ENCODE measurements around the gene DUSP1. TPM values are rescaled to one million over a fixed set of nuclear protein-coding genes. Genes with fewer than 3 reads are reported as not detected.

DUSP1 gene
- total RNA-seq, 1 experiment from 2014 or later: 522 TPM

GRCh38 chr5:172819569-172819968, 48.6 kb upstream of the DUSP1 start:
- no peak for TF ChIP-seq EZH2 (IDR thresholded peaks at IDR 0.05; ENCODE audit: low read length, unreplicated experiment)
- TF ChIP-seq EZH2phosphoT487 (IDR thresholded peaks at IDR 0.05; ENCODE audit: borderline replicate concordance, low read length): no peak
- TF ChIP-seq, protein P1, sequence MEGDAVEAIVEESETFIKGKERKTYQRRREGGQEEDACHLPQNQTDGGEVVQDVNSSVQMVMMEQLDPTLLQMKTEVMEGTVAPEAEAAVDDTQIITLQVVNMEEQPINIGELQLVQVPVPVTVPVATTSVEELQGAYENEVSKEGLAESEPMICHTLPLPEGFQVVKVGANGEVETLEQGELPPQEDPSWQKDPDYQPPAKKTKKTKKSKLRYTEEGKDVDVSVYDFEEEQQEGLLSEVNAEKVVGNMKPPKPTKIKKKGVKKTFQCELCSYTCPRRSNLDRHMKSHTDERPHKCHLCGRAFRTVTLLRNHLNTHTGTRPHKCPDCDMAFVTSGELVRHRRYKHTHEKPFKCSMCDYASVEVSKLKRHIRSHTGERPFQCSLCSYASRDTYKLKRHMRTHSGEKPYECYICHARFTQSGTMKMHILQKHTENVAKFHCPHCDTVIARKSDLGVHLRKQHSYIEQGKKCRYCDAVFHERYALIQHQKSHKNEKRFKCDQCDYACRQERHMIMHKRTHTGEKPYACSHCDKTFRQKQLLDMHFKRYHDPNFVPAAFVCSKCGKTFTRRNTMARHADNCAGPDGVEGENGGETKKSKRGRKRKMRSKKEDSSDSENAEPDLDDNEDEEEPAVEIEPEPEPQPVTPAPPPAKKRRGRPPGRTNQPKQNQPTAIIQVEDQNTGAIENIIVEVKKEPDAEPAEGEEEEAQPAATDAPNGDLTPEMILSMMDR (conservative IDR thresholded peaks at IDR 0.05; ENCODE audit: low read depth, low read length): no peak
- H3F3A ChIP-seq (ENCODE audit: low read length, unreplicated experiment): no peaks in the 10 kb centered on the region
- no peaks in the 10 kb centered on the region for H4K20me1 ChIP-seq (ENCODE audit: low read length)
- H3K79me2 ChIP-seq (ENCODE audit: low read length): no peaks in the 10 kb centered on the region
- no peaks in the 10 kb centered on the region for H3K36me3 ChIP-seq (ENCODE audit: low read depth, low read length)
- H3K4me2 ChIP-seq (ENCODE audit: low read length): peak overlapping the region; percentile 28
- no peak overlapping the region; the same call in 1 of the 2 replicates for H2AFZ ChIP-seq (ENCODE audit: low read length)
- POLR2A ChIA-PET (ENCODE audit: unreplicated experiment): no interaction called here
- peaks cover 24% of the 10 kb centered on the region for H3K4me1 ChIP-seq (ENCODE audit: insufficient read depth, low read length)
- ATAC-seq: no peak
- peak overlapping the region; percentile 69 for H3K27ac ChIP-seq (ENCODE audit: low read length)
- no peak overlapping the region for H3K4me3 ChIP-seq (ENCODE audit: low read length)
- no peaks in the 10 kb centered on the region for H3K9me3 ChIP-seq (ENCODE audit: low read length)
- no peaks in the 10 kb centered on the region for H3K27me3 ChIP-seq (ENCODE audit: low read length)
- H3K9me2 ChIP-seq (replicated peaks; ENCODE audit: low read length): no peaks in the 10 kb centered on the region
- H3K9ac ChIP-seq (ENCODE audit: low read length): peak overlapping the region; percentile 65
- intact Hi-C loops (cut with micrococcal nuclease): no loop called here
- CTCF ChIA-PET: no interaction called here
- BruUV-seq (replicated peaks): no TSS peak
- no peak for DNase-seq

DNA sequence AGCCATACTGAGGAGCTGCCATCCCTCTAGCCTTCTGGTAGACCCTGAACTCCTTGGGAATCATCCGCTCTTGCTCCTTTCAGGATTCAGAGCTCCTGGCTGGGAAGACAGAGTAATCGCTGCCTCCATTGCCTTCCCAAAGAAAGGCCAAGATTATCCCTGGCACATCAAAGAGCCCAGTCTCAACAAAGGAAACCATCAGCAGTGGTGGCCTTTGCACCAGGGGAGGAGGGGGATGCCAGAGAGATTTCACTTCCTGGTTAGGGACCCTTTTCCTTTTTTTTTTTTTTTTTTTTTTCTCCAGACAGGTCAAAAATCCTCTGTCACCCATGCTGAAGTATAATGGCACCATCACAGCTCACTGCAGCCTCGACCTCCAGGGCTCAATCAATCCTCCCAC, 47.1 kb upstream of the DUSP1 start:
- DNase-seq (no peak), ATAC-seq (no peak)
- Histone ChIP-seq H3K36me3 (ENCODE audit: low read depth, low read length) (no peaks in the 10 kb centered on the region), H3K27me3 (ENCODE audit: low read length) (no peaks in the 10 kb centered on the region), H3K9me2 (replicated peaks; ENCODE audit: low read length) (no peaks in the 10 kb centered on the region), H3K27ac (ENCODE audit: low read length) (no peak overlapping the region), H2AFZ (ENCODE audit: low read length) (no peak overlapping the region), H3K9me3 (ENCODE audit: low read length) (no peaks in the 10 kb centered on the region), H3K79me2 (ENCODE audit: low read length) (no peaks in the 10 kb centered on the region), H3K4me2 (ENCODE audit: low read length) (no peak overlapping the region), H4K20me1 (ENCODE audit: low read length) (no peaks in the 10 kb centered on the region), H3F3A (ENCODE audit: low read length, unreplicated experiment) (no peaks in the 10 kb centered on the region), H3K9ac (ENCODE audit: low read length) (no peak overlapping the region), H3K4me3 (ENCODE audit: low read length) (no peak overlapping the region), H3K4me1 (ENCODE audit: insufficient read depth, low read length) (peaks cover 24% of the 10 kb centered on the region)
- ChIA-PET POLR2A (ENCODE audit: unreplicated experiment) (interaction anchor here (0.6 kb wide), 1 partner anchor 20 kb away, joined by 4 read pairs; no protein-coding TSS in a partner anchor), CTCF (no interaction called here)
- TF ChIP-seq, protein P1 (conservative IDR thresholded peaks at IDR 0.05; ENCODE audit: low read depth, low read length): no peak
- no peak for TF ChIP-seq EZH2phosphoT487 (IDR thresholded peaks at IDR 0.05; ENCODE audit: borderline replicate concordance, low read length)
- no peak for TF ChIP-seq EZH2 (IDR thresholded peaks at IDR 0.05; ENCODE audit: low read length, unreplicated experiment)
- BruUV-seq (replicated peaks): no TSS peak
- intact Hi-C loops (cut with micrococcal nuclease): no loop called here

GRCh38 chr5:172817664-172818063, 46.7 kb upstream of the DUSP1 start:
- Histone ChIP-seq H3K27ac (ENCODE audit: low read length) (no peak overlapping the region), H2AFZ (ENCODE audit: low read length) (no peak overlapping the region), H3K9ac (ENCODE audit: low read length) (no peak overlapping the region), H4K20me1 (ENCODE audit: low read length) (no peaks in the 10 kb centered on the region), H3K9me3 (ENCODE audit: low read length) (no peaks in the 10 kb centered on the region), H3K4me2 (ENCODE audit: low read length) (no peak overlapping the region), H3K27me3 (ENCODE audit: low read length) (no peaks in the 10 kb centered on the region), H3K36me3 (ENCODE audit: low read depth, low read length) (no peaks in the 10 kb centered on the region), H3K9me2 (replicated peaks; ENCODE audit: low read length) (no peaks in the 10 kb centered on the region), H3K4me3 (ENCODE audit: low read length) (no peak overlapping the region), H3K4me1 (ENCODE audit: insufficient read depth, low read length) (peaks cover 24% of the 10 kb centered on the region), H3K79me2 (ENCODE audit: low read length) (no peaks in the 10 kb centered on the region), H3F3A (ENCODE audit: low read length, unreplicated experiment) (no peaks in the 10 kb centered on the region)
- ATAC-seq (no peak), DNase-seq (no peak)
- ChIA-PET CTCF (no interaction called here), POLR2A (ENCODE audit: unreplicated experiment) (interaction anchor here (0.6 kb wide), 1 partner anchor 20 kb away, joined by 4 read pairs; no protein-coding TSS in a partner anchor)
- intact Hi-C loops (cut with micrococcal nuclease): no loop called here
- TF ChIP-seq, protein P1 (conservative IDR thresholded peaks at IDR 0.05; ENCODE audit: low read depth, low read length): no peak
- TF ChIP-seq EZH2phosphoT487 (IDR thresholded peaks at IDR 0.05; ENCODE audit: borderline replicate concordance, low read length) (no peak), EZH2 (IDR thresholded peaks at IDR 0.05; ENCODE audit: low read length, unreplicated experiment) (no peak)
- BruUV-seq (replicated peaks): no TSS peak

Measured in PC-3 (cell line).